Calu3 (cell line): Measurements from ENCODE around the gene HK2. TPM values are rescaled to one million over a fixed set of nuclear protein-coding genes. Genes with fewer than 3 reads are reported as not detected.
"Not testable (repeated sequence)": the region's sequence is repeated elsewhere in the genome, so short reads cannot be mapped to it uniquely, and the experiment has no call there.

Experiments
- BruUV-seq: library from RNA; stranded (reverse); fragments of 400-500 nt; replicated peaks from 2 replicates; lab custom pipeline; 2021; lab: Mats Ljungman, UMichigan
- CTCF ChIA-PET: fragments of 300-600 bp; sonication (Branson Sonifier 250); formaldehyde crosslinking; loops from one replicate; lab custom pipeline; 2022; ENCODE audit warnings: antibody characterized with exemption; lab: Charles Lee
- DNase-seq: peaks from one replicate; pipeline ENCODE4 v3.0.0; 2022
- H3K27ac Mint-ChIP-seq: one replicate; pipeline ENCODE4 v1.8.0; 2022; ENCODE audit warnings: mixed read lengths; ENCODE audit not compliant: unreplicated experiment
- H3K27me3 Mint-ChIP-seq: one replicate; pipeline ENCODE4 v1.8.0; 2022; ENCODE audit warnings: mixed read lengths; ENCODE audit not compliant: unreplicated experiment
- H3K36me3 Mint-ChIP-seq: one replicate; pipeline ENCODE4 v1.8.0; 2022; ENCODE audit warnings: mild to moderate bottlenecking, moderate library complexity, mixed read lengths; ENCODE audit not compliant: insufficient read depth, unreplicated experiment
- H3K4me1 Mint-ChIP-seq: one replicate; pipeline ENCODE4 v1.8.0; 2022; ENCODE audit warnings: mild to moderate bottlenecking, low read depth, mixed read lengths; ENCODE audit not compliant: unreplicated experiment
- H3K4me3 Mint-ChIP-seq: one replicate; pipeline ENCODE4 v1.8.0; 2022; ENCODE audit warnings: mild to moderate bottlenecking, low read depth, moderate library complexity, mixed read lengths; ENCODE audit not compliant: unreplicated experiment
- H3K9me3 Mint-ChIP-seq: one replicate; pipeline ENCODE4 v1.8.0; 2022; ENCODE audit warnings: low read depth, mixed read lengths; ENCODE audit not compliant: unreplicated experiment
- intact Hi-C: fragments of 100-400 bp; cut with micrococcal nuclease; formaldehyde crosslinking; loops from one replicate; pipeline ENCODE4 v1.10.0; 2022; ENCODE audit not compliant: unreplicated experiment
- total RNA-seq: library from RNA; stranded (reverse); gene quantifications from 2 replicates; pipeline ENCODE4 v1.2.3, GENCODE V29; 2022
- TF ChIP-seq, protein P1 (sequence below): fragments of 200-600 bp; IDR thresholded peaks from one replicate; pipeline ENCODE4 v1.8.0; 2022; ENCODE audit warnings: antibody characterized with exemption; ENCODE audit not compliant: unreplicated experiment

The HK2 gene
- total RNA-seq, 1 experiment from 2014 or later, result 56.5 TPM

- Mint-ChIP-seq H3K27me3 (no peaks in the 10 kb centered on the region), H3K9me3 (no peaks in the 10 kb centered on the region), H3K27ac (no peak overlapping the region), H3K4me3 (no peak overlapping the region), H3K4me1 (peaks cover 5% of the 10 kb centered on the region), H3K36me3 (peaks cover 32% of the 10 kb centered on the region)
- CTCF ChIA-PET, result no interaction called here
- DNase-seq, result no peak
- intact Hi-C loops, result no loop called here
- TF ChIP-seq, protein P1, sequence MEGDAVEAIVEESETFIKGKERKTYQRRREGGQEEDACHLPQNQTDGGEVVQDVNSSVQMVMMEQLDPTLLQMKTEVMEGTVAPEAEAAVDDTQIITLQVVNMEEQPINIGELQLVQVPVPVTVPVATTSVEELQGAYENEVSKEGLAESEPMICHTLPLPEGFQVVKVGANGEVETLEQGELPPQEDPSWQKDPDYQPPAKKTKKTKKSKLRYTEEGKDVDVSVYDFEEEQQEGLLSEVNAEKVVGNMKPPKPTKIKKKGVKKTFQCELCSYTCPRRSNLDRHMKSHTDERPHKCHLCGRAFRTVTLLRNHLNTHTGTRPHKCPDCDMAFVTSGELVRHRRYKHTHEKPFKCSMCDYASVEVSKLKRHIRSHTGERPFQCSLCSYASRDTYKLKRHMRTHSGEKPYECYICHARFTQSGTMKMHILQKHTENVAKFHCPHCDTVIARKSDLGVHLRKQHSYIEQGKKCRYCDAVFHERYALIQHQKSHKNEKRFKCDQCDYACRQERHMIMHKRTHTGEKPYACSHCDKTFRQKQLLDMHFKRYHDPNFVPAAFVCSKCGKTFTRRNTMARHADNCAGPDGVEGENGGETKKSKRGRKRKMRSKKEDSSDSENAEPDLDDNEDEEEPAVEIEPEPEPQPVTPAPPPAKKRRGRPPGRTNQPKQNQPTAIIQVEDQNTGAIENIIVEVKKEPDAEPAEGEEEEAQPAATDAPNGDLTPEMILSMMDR, result no peak
- BruUV-seq, result no TSS peak
These were observed 54.2 kb downstream of the HK2 start for GRCh38 chr2:74887960-74888700.

DNA sequence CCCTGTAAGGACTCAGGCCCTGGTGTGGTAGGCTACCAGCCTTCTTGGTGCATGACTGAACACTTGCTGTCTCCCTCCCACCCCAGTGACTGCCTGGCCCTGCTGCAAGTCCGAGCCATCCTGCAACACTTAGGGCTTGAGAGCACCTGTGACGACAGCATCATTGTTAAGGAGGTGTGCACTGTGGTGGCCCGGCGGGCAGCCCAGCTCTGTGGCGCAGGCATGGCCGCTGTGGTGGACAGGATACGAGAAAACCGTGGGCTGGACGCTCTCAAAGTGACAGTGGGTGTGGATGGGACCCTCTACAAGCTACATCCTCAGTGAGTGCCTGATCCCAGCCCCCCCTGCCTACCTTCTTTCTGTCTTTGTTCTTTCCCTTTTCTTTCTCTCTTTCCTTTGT lies 55.2 kb downstream of the HK2 start:
- intact Hi-C loops, result no loop called here
- no peaks in the 10 kb centered on the region for H3K27me3 Mint-ChIP-seq
- CTCF ChIA-PET, result no interaction called here

GRCh38 chr2:74890711-74891110 lies 56.8 kb downstream of the HK2 start:
- intact Hi-C loops, result no loop called here
- H3K27me3 Mint-ChIP-seq, result no peaks in the 10 kb centered on the region

More for the DNA sequence above, 55.2 kb downstream of the HK2 start:
- Mint-ChIP-seq H3K4me1 (peaks cover 8% of the 10 kb centered on the region), H3K4me3 (no peak overlapping the region), H3K9me3 (no peaks in the 10 kb centered on the region), H3K27ac (no peak overlapping the region), H3K36me3 (peaks cover 32% of the 10 kb centered on the region)
- no TSS peak for BruUV-seq
- DNase-seq, result no peak
- TF ChIP-seq, protein P1, result no peak

GRCh38 chr2:74891136-74891764 lies 57.3 kb downstream of the HK2 start:
- DNase-seq, result no peak
- CTCF ChIA-PET, result no interaction called here
- intact Hi-C loops, result no loop called here
- no peaks in the 10 kb centered on the region for H3K27me3 Mint-ChIP-seq
- no TSS peak for BruUV-seq
- no peak overlapping the region for H3K27ac Mint-ChIP-seq
- H3K9me3 Mint-ChIP-seq, result no peaks in the 10 kb centered on the region
- no peak overlapping the region for H3K4me3 Mint-ChIP-seq
- peaks cover 8% of the 10 kb centered on the region for H3K4me1 Mint-ChIP-seq
- peaks cover 26% of the 10 kb centered on the region for H3K36me3 Mint-ChIP-seq
- TF ChIP-seq, protein P1, result no peak

More at GRCh38 chr2:74890711-74891110, 56.8 kb downstream of the HK2 start:
- no peaks in the 10 kb centered on the region for H3K9me3 Mint-ChIP-seq
- H3K4me3 Mint-ChIP-seq, result no peak overlapping the region
- peaks cover 8% of the 10 kb centered on the region for H3K4me1 Mint-ChIP-seq
- TF ChIP-seq, protein P1, result no peak
- no peak for DNase-seq
- peaks cover 30% of the 10 kb centered on the region for H3K36me3 Mint-ChIP-seq
- H3K27ac Mint-ChIP-seq, result no peak overlapping the region
- BruUV-seq, result no TSS peak
- CTCF ChIA-PET, result no interaction called here

GRCh38 chr2:74891816-74892215 lies 57.9 kb downstream of the HK2 start:
- H3K4me3 Mint-ChIP-seq, H3K4me1 Mint-ChIP-seq, intact Hi-C loops, H3K27ac Mint-ChIP-seq, CTCF ChIA-PET, DNase-seq, H3K27me3 Mint-ChIP-seq, H3K9me3 Mint-ChIP-seq: not testable (repeated sequence)
- peaks cover 26% of the 10 kb centered on the region for H3K36me3 Mint-ChIP-seq
- BruUV-seq, result TSS peak; percentile 40
